GM06990 (cell line): ENCODE data around the gene DNAJC25.

Experiments used
- DNase-seq: peaks from one replicate; pipeline ENCODE4 v3.0.0-alpha.2; 2011; ENCODE audit not compliant: insufficient read length; ENCODE audit errors: extremely low read depth
- H3K27me3 ChIP-seq: replicated peaks from 2 replicates; pipeline ENCODE4 v1.6.0; 2011; ENCODE audit warnings: low read length; ENCODE audit not compliant: control insufficient read depth, insufficient read depth
- H3K36me3 ChIP-seq: 2 replicates; pipeline ENCODE4 v1.5.1; 2011; ENCODE audit warnings: low read length; ENCODE audit not compliant: control insufficient read depth, insufficient read depth
- H3K4me3 ChIP-seq: replicated peaks from 2 replicates; pipeline ENCODE4 v1.5.1; 2011; ENCODE audit warnings: low read depth, mild to moderate bottlenecking, control low read depth, low read length
- CTCF ChIP-seq: IDR thresholded peaks from 2 replicates; pipeline ENCODE4 v1.5.1; 2011; ENCODE audit warnings: low read length, control low read depth, mild to moderate bottlenecking, inconsistent platforms; ENCODE audit not compliant: insufficient read depth, poor library complexity, severe bottlenecking

The DNAJC25 gene

GRCh38 chr9:111696796-111697195, 65.7 kb downstream of the DNAJC25 start:
- Histone ChIP-seq H3K4me3 (no peak overlapping the region), H3K27me3 (no peaks in the 10 kb centered on the region), H3K36me3 (no peaks in the 10 kb centered on the region)
- no peak for DNase-seq
- TF ChIP-seq CTCF = no peak

- TF ChIP-seq CTCF = no peak
- Histone ChIP-seq H3K27me3 (no peaks in the 10 kb centered on the region), H3K36me3 (no peaks in the 10 kb centered on the region), H3K4me3 (no peak overlapping the region)
- no peak for DNase-seq
Measured at GRCh38 chr9:111700776-111701175, 69.6 kb downstream of the DNAJC25 start.
